H1 (cell line): ENCODE data around the gene KCNA2. TPM values are rescaled to one million over a fixed set of nuclear protein-coding genes. Genes with fewer than 3 reads are reported as not detected.

Source experiments
- CTCF ChIA-PET: fragments of 300-600 bp; sonication (Branson Sonifier 250); formaldehyde crosslinking; loops from one replicate; lab custom pipeline; 2021; ENCODE audit not compliant: partially characterized antibody; lab: Charles Lee
- POLR2A ChIA-PET: fragments of 300-600 bp; sonication (Branson Sonifier 250); formaldehyde crosslinking; loops from one replicate; lab custom pipeline; 2021; ENCODE audit warnings: inconsistent platforms; ENCODE audit not compliant: partially characterized antibody; lab: Charles Lee
- DNase-seq, 2 experiments: peaks; one replicate each; pipeline versions ENCODE4 v3.0.0 to v3.0.0-alpha.2; 2010 to 2022; ENCODE audit warnings: low spot score in 2 of 2, low read depth in 1 of 2, mixed read lengths in 1 of 2
- FAIRE-seq: peaks from 2 replicates; lab custom pipeline; 2011; peaks lifted over from hg19 to GRCh38; lab: Jason Lieb, UNC
- H2AFZ ChIP-seq: 2 replicates; pipeline ENCODE4 v1.8.1; 2012; ENCODE audit warnings: low read length, inconsistent platforms
- H2AK5ac ChIP-seq: 2 replicates; pipeline ENCODE4 v1.6.1; 2013; ENCODE audit warnings: low read depth, low read length
- H2BK120ac ChIP-seq: replicated peaks from 2 replicates; pipeline ENCODE3; 2013; ENCODE audit warnings: low read depth, low read length, inconsistent platforms
- H2BK12ac ChIP-seq: 2 replicates; pipeline ENCODE4 v1.6.1; 2013; ENCODE audit warnings: low read depth, low read length
- H2BK15ac ChIP-seq: 2 replicates; pipeline ENCODE4 v1.6.1; 2013; ENCODE audit warnings: low read length
- H2BK20ac ChIP-seq: 2 replicates; pipeline ENCODE4 v1.6.1; 2013; ENCODE audit warnings: low read length
- H2BK5ac ChIP-seq: 2 replicates; pipeline ENCODE4 v1.6.1; 2013; ENCODE audit warnings: low read depth, low read length
- H3K14ac ChIP-seq: 2 replicates; pipeline ENCODE4 v1.6.1; 2013; ENCODE audit warnings: inconsistent platforms; ENCODE audit not compliant: insufficient read length
- H3K18ac ChIP-seq: 2 replicates; pipeline ENCODE4 v1.6.1; 2013; ENCODE audit warnings: low read length; ENCODE audit errors: extremely low read depth
- H3K23ac ChIP-seq: 2 replicates; pipeline ENCODE4 v1.6.1; 2013; ENCODE audit warnings: inconsistent platforms; ENCODE audit not compliant: insufficient read length
- H3K23me2 ChIP-seq: 2 replicates; pipeline ENCODE4 v1.6.1; 2013; ENCODE audit warnings: low read depth, low read length
- H3K27ac ChIP-seq: 2 replicates; pipeline ENCODE4 v1.6.1; 2011; ENCODE audit warnings: low read depth, low read length, inconsistent platforms
- H3K27me3 ChIP-seq, 4 experiments: replicated peaks in 1 of 4; 1 replicate in 1 of 4; 2 replicates in 3 of 4; pipeline versions ENCODE4 v1.6.1 to v1.8.1; 2011 to 2013; ENCODE audit warnings: low read length in 3 of 4, mild to moderate bottlenecking in 3 of 4, inconsistent platforms in 2 of 4, mixed read lengths in 2 of 4, moderate library complexity in 1 of 4; ENCODE audit not compliant: control insufficient read depth in 3 of 4, insufficient read depth in 3 of 4; ENCODE audit errors: extremely low read depth in 1 of 4
- H3K36me3 ChIP-seq, 4 experiments: 2 replicates each; pipeline versions ENCODE4 v1.6.1 to v1.8.1; 2011 to 2013; ENCODE audit warnings: mild to moderate bottlenecking in 4 of 4, low read length in 3 of 4, moderate library complexity in 2 of 4, control low read depth in 1 of 4, inconsistent platforms in 1 of 4; ENCODE audit not compliant: insufficient read depth in 4 of 4, control insufficient read depth in 2 of 4
- H3K4ac ChIP-seq: replicated peaks from 2 replicates; pipeline ENCODE3; 2013; ENCODE audit warnings: low read length, low read depth, mixed read lengths, inconsistent platforms; ENCODE audit not compliant: insufficient read length
- H3K4me1 ChIP-seq, 4 experiments: replicated peaks in 1 of 4; 1 replicate in 1 of 4; 2 replicates in 3 of 4; pipeline versions ENCODE4 v1.6.1 to v1.8.1; 2011 to 2013; ENCODE audit warnings: low read length in 3 of 4, inconsistent platforms in 2 of 4, mixed read lengths in 1 of 4; ENCODE audit not compliant: insufficient read depth in 4 of 4, control insufficient read depth in 3 of 4
- H3K4me2 ChIP-seq, 2 experiments: 2 replicates each; pipeline versions ENCODE4 v1.6.1 to v1.8.1; 2011 to 2013; ENCODE audit warnings: low read depth in 2 of 2, low read length in 2 of 2, control low read depth in 1 of 2, inconsistent platforms in 1 of 2, mild to moderate bottlenecking in 1 of 2; ENCODE audit not compliant: insufficient read depth in 1 of 2
- H3K4me3 ChIP-seq, 4 experiments: fragments of 200-600, 300-600 bp in 1 of 4; sonication (generic), shearing (Covaris generic), sonication (Bioruptor Twin) in 1 of 4; 2 replicates each; pipeline versions ENCODE4 v1.5.1 to v1.8.1; 2011 to 2016; ENCODE audit warnings: low read length in 4 of 4, low read depth in 3 of 4, control low read depth in 2 of 4, inconsistent platforms in 2 of 4, mild to moderate bottlenecking in 2 of 4, mixed read lengths in 1 of 4, moderate library complexity in 1 of 4; ENCODE audit not compliant: insufficient read depth in 2 of 4; ENCODE audit errors: extremely low read depth in 1 of 4
- H3K56ac ChIP-seq: replicated peaks from 2 replicates; pipeline ENCODE3; 2013; ENCODE audit warnings: low read depth, mild to moderate bottlenecking, mixed read lengths, low read length, inconsistent platforms; ENCODE audit not compliant: insufficient read length
- H3K79me1 ChIP-seq: 2 replicates; pipeline ENCODE4 v1.6.1; 2013; ENCODE audit warnings: low read depth, low read length, control low read depth
- H3K79me2 ChIP-seq, 2 experiments: 2 replicates each; pipeline versions ENCODE4 v1.6.1 to v1.8.1; 2012 to 2013; ENCODE audit warnings: low read length in 2 of 2, mild to moderate bottlenecking in 2 of 2, inconsistent platforms in 1 of 2; ENCODE audit not compliant: insufficient read depth in 2 of 2, control insufficient read depth in 1 of 2
- H3K9ac ChIP-seq, 4 experiments: replicated peaks in 1 of 4; 1 replicate in 1 of 4; 2 replicates in 3 of 4; pipeline versions ENCODE4 v1.6.1 to v1.8.1; 2011 to 2013; ENCODE audit warnings: low read depth in 3 of 4, low read length in 3 of 4, control low read depth in 2 of 4, mild to moderate bottlenecking in 2 of 4, moderate library complexity in 2 of 4, inconsistent platforms in 1 of 4; ENCODE audit errors: extremely low read depth in 1 of 4
- H3K9me3 ChIP-seq, 2 experiments: 2 replicates each; pipeline versions ENCODE4 v1.6.1 to v1.8.1; 2012 to 2013; ENCODE audit warnings: mild to moderate bottlenecking in 2 of 2, moderate library complexity in 2 of 2, control low read depth in 1 of 2, inconsistent platforms in 1 of 2, low read depth in 1 of 2, low read length in 1 of 2, mixed read lengths in 1 of 2; ENCODE audit not compliant: insufficient read depth in 2 of 2
- H4K20me1 ChIP-seq, 2 experiments: replicated peaks in 1 of 2; 2 replicates each; pipeline versions ENCODE3 to v1.8.1; 2011 to 2013; ENCODE audit warnings: inconsistent platforms in 2 of 2, low read length in 2 of 2, mild to moderate bottlenecking in 1 of 2; ENCODE audit not compliant: insufficient read depth in 2 of 2, control insufficient read depth in 1 of 2
- H4K5ac ChIP-seq: 2 replicates; pipeline ENCODE4 v1.6.1; 2013; ENCODE audit warnings: low read length, low read depth, mixed read lengths, inconsistent platforms; ENCODE audit not compliant: insufficient read length
- H4K8ac ChIP-seq: 2 replicates; pipeline ENCODE4 v1.8.0; 2013; ENCODE audit warnings: mild to moderate bottlenecking, moderate library complexity, low read length, inconsistent platforms; ENCODE audit not compliant: insufficient read depth; ENCODE audit errors: extremely low read depth
- H4K91ac ChIP-seq: replicated peaks from 2 replicates; pipeline ENCODE3; 2013; ENCODE audit warnings: low read length, mixed read lengths, inconsistent platforms; ENCODE audit not compliant: insufficient read length
- CTCF ChIP-seq, 3 experiments: IDR thresholded peaks; 1 replicate in 2 of 3; 2 replicates in 1 of 3; pipeline versions ENCODE4 v1.5.1 to v1.6.1; 2011; ENCODE audit warnings: low read length in 3 of 3, mild to moderate bottlenecking in 3 of 3, inconsistent platforms in 2 of 3, low read depth in 1 of 3, moderate library complexity in 1 of 3; ENCODE audit not compliant: insufficient read depth in 1 of 3; ENCODE audit errors: control extremely low read depth in 1 of 3
- HDAC2 ChIP-seq, 2 experiments: fragments of 300-600 bp in 1 of 2; sonication (generic) in 1 of 2; IDR thresholded peaks; 2 replicates each; pipeline ENCODE4 v1.6.1; 2011 to 2012; ENCODE audit warnings: low read depth in 2 of 2, low read length in 2 of 2, mild to moderate bottlenecking in 2 of 2, moderate library complexity in 2 of 2, borderline replicate concordance in 1 of 2, inconsistent platforms in 1 of 2
- MAFK ChIP-seq: IDR thresholded peaks from 2 replicates; pipeline ENCODE4 v1.6.1; 2012; ENCODE audit warnings: low read depth, mild to moderate bottlenecking, improper control_type of control experiment, low read length
- PHF8 ChIP-seq: fragments of 200-600 bp; sonication (generic); conservative IDR thresholded peaks from 2 replicates; pipeline ENCODE4 v1.7.1; 2012; ENCODE audit warnings: low read depth, mild to moderate bottlenecking, inconsistent platforms, low read length, moderate library complexity
- WGBS, 2 experiments: shearing (Covaris generic) in 1 of 2; methylation state at CpG; one replicate each; pipeline versions ENCODE4 v1.1.6 to v1.1.7; 2013 to 2015; ENCODE audit warnings: low lambda C conversion rate in 2 of 2, mixed read lengths in 2 of 2, inconsistent platforms in 1 of 2, low coverage in 1 of 2, missing lambda C conversion rate in 1 of 2; ENCODE audit not compliant: insufficient replicate concordance in 2 of 2, insufficient coverage in 1 of 2, insufficient read length in 1 of 2; ENCODE audit errors: extremely low coverage in 1 of 2, missing lambda C conversion rate in 1 of 2; 5-methylcytosine and 5-hydroxymethylcytosine counted together
- polyA plus RNA-seq, 7 experiments: library from polyadenylated mRNA; depleted of rRNA in 3 of 7; stranded (reverse) in 5 of 7; unstranded in 2 of 7; fragments of >200 nt in 5 of 7; fragments of 200-250 nt in 2 of 7; gene quantifications; 1 replicate in 5 of 7; 2 replicates in 1 of 7; 4 replicates in 1 of 7; pipeline versions ENCODE4 v1.2.1 to v1.2.3, GENCODE V29; 2011 to 2013; ENCODE audit warnings: missing spikeins in 2 of 7, mixed read lengths in 2 of 7
- total RNA-seq: library from RNA; stranded (reverse); fragmentation: NEBNext Ultra II Directional; extraction: Animal tissue kit (Norgen Biotek cat#: 25700); gene quantifications from 2 replicates; pipeline ENCODE4 v1.2.1, GENCODE V29; 2021

The KCNA2 gene
- total and polyA plus RNA-seq, 2 of the 8 experiments (the other 6 are each of a cell fraction or from before 2014, with no cell fraction given): 0.26 to 0.78 TPM

GRCh38 chr1:110603058-110603457 is 3.1 kb downstream of the KCNA2 start:
- Histone ChIP-seq H2BK120ac (no peak overlapping the region), H4K20me1 (peaks cover 0 to 2% of the 10 kb centered on the region in 2 experiments), H3K4me3 (no peak overlapping the region), H2BK5ac (no peak overlapping the region), H2AK5ac (no peak overlapping the region), H3K4me1 (peaks cover 5 to 14% (median 10%) of the 10 kb centered on the region in 4 experiments), H3K36me3 (no peaks in the 10 kb centered on the region; a peak in 1 of 8 replicates), H4K91ac (no peak overlapping the region), H3K14ac (no peak overlapping the region), H3K27me3 (peaks cover 19 to 52% (median 43%) of the 10 kb centered on the region in 4 experiments), H3K9ac (no peak overlapping the region), H2BK15ac (no peak overlapping the region), H3K56ac (no peak overlapping the region), H3K23me2 (peaks cover 11% of the 10 kb centered on the region), H3K23ac (no peak overlapping the region), H4K5ac (no peak overlapping the region), H4K8ac (no peak overlapping the region), H3K4me2 (no peak overlapping the region), H2BK20ac (no peak overlapping the region), H3K79me1 (no peaks in the 10 kb centered on the region), H3K9me3 (no peaks in the 10 kb centered on the region), H3K79me2 (no peaks in the 10 kb centered on the region), H3K4ac (no peak overlapping the region), H3K18ac (no peak overlapping the region), H2BK12ac (no peak overlapping the region), H3K27ac (no peak overlapping the region), H2AFZ (no peak overlapping the region)
- CTCF ChIA-PET: interaction anchor here (0.8 to 2.9 kb wide), 3 partner anchors 10 to 107 kb away, joined by 3 to 8 read pairs (median 3); no protein-coding TSS in a partner anchor
- DNase-seq (no peak), FAIRE-seq (no peak)
- WGBS, 2 experiments: 93% methylated on average over 3 of the region's 3 CpGs; no CpG with 5 or more reads in 1 of the 2 experiments
- POLR2A ChIA-PET: no interaction called here
- TF ChIP-seq HDAC2 (IDR thresholded peaks at IDR 0.05; ENCODE audit: borderline replicate concordance in 1 of 2, low read depth in 2 of 2, low read length in 2 of 2) (no peak), CTCF (IDR thresholded peaks at IDR 0.05; ENCODE audit: control extremely low read depth in 1 of 3, insufficient read depth in 1 of 3, low read depth in 1 of 3, low read length in 3 of 3) (no peak), MAFK (no peak), PHF8 (no peak)
